OCI-LY3 (cell line): Measurements from ENCODE around the gene TIMD4.
"Not testable (repeated sequence)": the region's sequence is repeated elsewhere in the genome, so short reads cannot be mapped to it uniquely, and the experiment has no call there.

ENCODE experiments used
- H2AFZ ChIP-seq: fragments of 200-600, 300-600 bp; shearing (Covaris generic); 2 replicates; pipeline ENCODE4 v1.6.0; 2014; ENCODE audit warnings: antibody characterized with exemption, low read depth, low read length
- H3K27ac ChIP-seq: fragments of 200-600, 300-600 bp; sonication (generic); 2 replicates; pipeline ENCODE4 v1.5.1; 2014; ENCODE audit warnings: mild to moderate bottlenecking, low read length, moderate library complexity, mixed read lengths
- H3K27me3 ChIP-seq: fragments of 200-600, 300-600 bp; sonication (generic); 2 replicates; pipeline ENCODE4 v1.6.1; 2014; ENCODE audit warnings: low read depth, low read length, mixed read lengths
- H3K36me3 ChIP-seq: fragments of 200-600, 300-600 bp; sonication (generic); replicated peaks from 2 replicates; pipeline ENCODE3; 2014; ENCODE audit warnings: low read depth, low read length, mixed read lengths
- H3K4me1 ChIP-seq: fragments of 300-600, 200-600 bp; sonication (generic); 2 replicates; pipeline ENCODE4 v1.6.1; 2014; ENCODE audit warnings: low read length, mixed read lengths
- H3K4me2 ChIP-seq: fragments of 200-600, 300-600 bp; sonication (generic); 2 replicates; pipeline ENCODE4 v1.6.1; 2014; ENCODE audit warnings: low read length, mixed read lengths
- H3K4me3 ChIP-seq: fragments of 300-600, 200-600 bp; sonication (generic); 2 replicates; pipeline ENCODE4 v1.5.1; 2014; ENCODE audit warnings: antibody characterized with exemption, mild to moderate bottlenecking, low read length, moderate library complexity
- H3K79me2 ChIP-seq: fragments of 300-600, 200-600 bp; shearing (Covaris generic); 2 replicates; pipeline ENCODE4 v1.6.1; 2014; ENCODE audit warnings: mild to moderate bottlenecking, low read length, mixed read lengths
- H3K9ac ChIP-seq: fragments of 300-600, 200-600 bp; shearing (Covaris generic); 2 replicates; pipeline ENCODE4 v1.6.0; 2014; ENCODE audit warnings: mild to moderate bottlenecking, low read length, moderate library complexity
- H3K9me3 ChIP-seq: fragments of 200-600, 300-600 bp; shearing (Covaris generic); 2 replicates; pipeline ENCODE4 v1.6.1; 2014; ENCODE audit warnings: low read length, mixed read lengths; ENCODE audit not compliant: insufficient read depth
- H4K20me1 ChIP-seq: fragments of 200-600, 300-600 bp; sonication (generic); 2 replicates; pipeline ENCODE4 v1.6.1; 2016; ENCODE audit warnings: low read length, mixed read lengths; ENCODE audit not compliant: insufficient read depth
- CTCF ChIP-seq: fragments of 200-600, 300-600 bp; sonication (generic); IDR thresholded peaks from 2 replicates; pipeline ENCODE4 v1.5.1; 2014; ENCODE audit warnings: antibody characterized with exemption, low read length, low read depth
- EZH2phosphoT487 ChIP-seq: fragments of 200-600 bp; shearing (Covaris generic); IDR thresholded peaks from 2 replicates; pipeline ENCODE4 v1.6.1; 2018; ENCODE audit warnings: antibody characterized with exemption, mixed run types, low read depth

TIMD4 gene

GRCh38 chr5:156934450-156935211 lies 28.4 kb downstream of the TIMD4 start:
- Histone ChIP-seq H3K9me3 (no peaks in the 10 kb centered on the region), H4K20me1 (no peaks in the 10 kb centered on the region), H3K36me3 (no peaks in the 10 kb centered on the region), H3K9ac (no peak overlapping the region), H3K4me3 (peak overlapping the region; percentile 32; the same call in 1 of the 2 replicates), H3K4me2 (peak overlapping the region; percentile 58), H3K4me1 (peaks cover 17% of the 10 kb centered on the region), H3K27ac (no peak overlapping the region), H3K79me2 (no peaks in the 10 kb centered on the region), H2AFZ (no peak overlapping the region), H3K27me3 (peaks cover 7% of the 10 kb centered on the region; the same call in 1 of the 2 replicates)
- no peak for TF ChIP-seq EZH2phosphoT487
- peak; percentile 70 for TF ChIP-seq CTCF

- H2AFZ ChIP-seq = no peak overlapping the region
These were observed 33.6 kb downstream of the TIMD4 start for GRCh38 chr5:156929366-156929948.

GRCh38 chr5:156927545-156927944 lies 35.5 kb downstream of the TIMD4 start:
- Histone ChIP-seq H3K4me1 (0 out of 2 replicates have a peak, but pooled peaks cover under 1% of the 10 kb centered on the region), H3K4me2 (no peak overlapping the region)

More at GRCh38 chr5:156929366-156929948, 33.6 kb downstream of the TIMD4 start:
- Histone ChIP-seq H3K9me3 (no peaks in the 10 kb centered on the region), H3K79me2 (no peaks in the 10 kb centered on the region), H3K27ac (no peak overlapping the region), H3K9ac (no peak overlapping the region), H3K27me3 (no peaks in the 10 kb centered on the region), H3K36me3 (no peaks in the 10 kb centered on the region), H3K4me1 (0 out of 2 replicates have a peak, but pooled peaks cover 1% of the 10 kb centered on the region), H3K4me2 (no peak overlapping the region), H3K4me3 (no peak overlapping the region), H4K20me1 (no peaks in the 10 kb centered on the region)
- TF ChIP-seq CTCF (no peak), EZH2phosphoT487 (no peak)

GRCh38 chr5:156925767-156926166 lies 37.3 kb downstream of the TIMD4 start:
- not testable (repeated sequence) for H3K27me3 ChIP-seq, H3K4me1 ChIP-seq, H4K20me1 ChIP-seq, H3K4me3 ChIP-seq, H3K9me3 ChIP-seq, H3K9ac ChIP-seq, H3K79me2 ChIP-seq, H3K4me2 ChIP-seq, H2AFZ ChIP-seq, H3K36me3 ChIP-seq, H3K27ac ChIP-seq

More at GRCh38 chr5:156927545-156927944, 35.5 kb downstream of the TIMD4 start:
- Histone ChIP-seq H4K20me1 (no peaks in the 10 kb centered on the region), H3K9ac (no peak overlapping the region), H3K36me3 (no peaks in the 10 kb centered on the region), H2AFZ (no peak overlapping the region), H3K9me3 (no peaks in the 10 kb centered on the region), H3K27ac (no peak overlapping the region), H3K4me3 (no peak overlapping the region), H3K79me2 (no peaks in the 10 kb centered on the region), H3K27me3 (no peaks in the 10 kb centered on the region)
- TF ChIP-seq EZH2phosphoT487 (no peak), CTCF (no peak)
